ENCODE data around the gene DOK1.
"Not testable (repeated sequence)": the region's sequence is repeated elsewhere in the genome, so short reads cannot be mapped to it uniquely, and the experiment has no call there.

Gene DOK1

DNA sequence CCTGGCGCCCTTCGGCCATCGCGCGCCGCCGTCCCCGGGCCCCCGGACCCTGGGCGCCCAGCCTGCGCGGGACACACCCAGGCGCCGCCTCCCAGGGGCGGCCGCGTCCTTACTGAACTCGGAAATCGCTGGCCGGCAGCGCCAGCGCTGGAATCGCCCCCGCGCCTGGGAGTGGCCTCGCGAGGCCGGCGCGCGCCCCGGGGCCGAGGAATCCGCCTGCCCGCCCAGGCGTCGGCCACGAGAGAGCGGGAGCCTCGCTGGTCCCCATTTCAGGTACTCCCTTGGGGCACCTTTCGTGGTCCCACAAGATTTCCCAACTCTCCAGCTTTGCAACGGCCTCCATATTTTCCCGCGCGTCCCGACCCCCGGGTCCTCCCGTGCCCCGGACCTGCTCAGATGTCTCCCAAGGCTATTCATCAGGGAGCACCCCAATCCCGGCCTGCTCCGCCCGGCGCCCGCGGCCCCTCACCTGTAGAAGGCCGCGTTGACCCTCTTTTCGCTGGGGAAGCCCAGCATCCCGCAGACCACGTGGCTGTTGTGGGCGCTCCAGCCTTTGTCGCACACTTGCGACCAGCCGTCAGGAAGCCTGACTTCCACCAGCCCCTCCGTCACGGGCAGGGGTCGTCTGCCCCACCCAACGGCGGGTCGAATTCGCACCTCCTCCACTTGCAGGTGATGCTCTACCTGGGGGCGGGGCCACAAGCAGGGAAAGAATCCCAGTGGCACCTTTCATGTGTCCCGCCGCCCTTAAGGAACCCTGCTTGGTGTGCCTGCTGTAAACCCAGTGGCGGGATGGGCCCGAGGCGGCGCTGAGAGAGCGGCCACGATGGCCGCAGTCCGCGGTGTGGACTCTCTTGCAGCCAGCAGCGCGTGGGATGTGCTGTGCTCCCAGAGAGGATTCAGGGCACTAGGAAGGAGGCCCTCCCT, 5.4 kb upstream of the DOK1 start:
- no peak for DNase-seq

DNA sequence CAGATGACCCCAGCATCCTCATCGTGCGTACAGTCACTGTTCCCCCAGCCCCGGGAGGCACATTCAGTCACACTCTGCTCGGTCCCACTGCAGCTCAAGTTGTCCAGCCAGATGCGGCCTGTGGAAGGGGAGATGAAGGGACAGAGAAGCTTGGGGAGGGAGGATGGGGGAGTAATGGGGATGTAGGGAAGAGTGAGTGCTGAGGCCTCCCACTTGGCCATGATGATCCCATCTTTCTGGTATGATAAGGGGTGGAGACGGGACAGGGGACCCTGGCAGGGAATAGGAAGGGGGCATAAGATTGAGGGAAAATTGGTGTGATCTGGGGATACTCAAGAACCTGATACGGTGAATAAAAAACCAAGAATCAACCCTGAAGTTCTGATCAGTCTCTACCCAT, 4.3 kb upstream of the DOK1 start:
- no peak for DNase-seq

DNA sequence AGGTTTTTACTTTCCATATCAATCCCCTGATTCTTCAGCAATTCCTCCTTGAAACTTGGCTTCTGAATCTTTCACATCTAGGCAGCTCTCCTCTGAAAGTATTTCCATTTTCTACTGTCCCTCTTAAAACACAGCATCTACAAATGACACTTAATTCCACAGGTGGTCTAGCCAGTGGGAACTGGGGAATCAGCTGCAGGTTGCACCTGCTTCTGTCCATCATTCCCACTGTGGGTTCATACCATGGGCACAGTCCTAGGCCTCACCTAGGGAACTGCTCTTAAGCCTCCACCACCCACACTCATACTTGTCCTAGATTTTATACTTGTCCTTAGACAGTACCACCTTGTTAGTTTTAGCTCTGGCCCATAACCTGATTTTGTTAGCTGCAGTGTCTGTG, 3.0 kb upstream of the DOK1 start:
- DNase-seq = no peak

DNA sequence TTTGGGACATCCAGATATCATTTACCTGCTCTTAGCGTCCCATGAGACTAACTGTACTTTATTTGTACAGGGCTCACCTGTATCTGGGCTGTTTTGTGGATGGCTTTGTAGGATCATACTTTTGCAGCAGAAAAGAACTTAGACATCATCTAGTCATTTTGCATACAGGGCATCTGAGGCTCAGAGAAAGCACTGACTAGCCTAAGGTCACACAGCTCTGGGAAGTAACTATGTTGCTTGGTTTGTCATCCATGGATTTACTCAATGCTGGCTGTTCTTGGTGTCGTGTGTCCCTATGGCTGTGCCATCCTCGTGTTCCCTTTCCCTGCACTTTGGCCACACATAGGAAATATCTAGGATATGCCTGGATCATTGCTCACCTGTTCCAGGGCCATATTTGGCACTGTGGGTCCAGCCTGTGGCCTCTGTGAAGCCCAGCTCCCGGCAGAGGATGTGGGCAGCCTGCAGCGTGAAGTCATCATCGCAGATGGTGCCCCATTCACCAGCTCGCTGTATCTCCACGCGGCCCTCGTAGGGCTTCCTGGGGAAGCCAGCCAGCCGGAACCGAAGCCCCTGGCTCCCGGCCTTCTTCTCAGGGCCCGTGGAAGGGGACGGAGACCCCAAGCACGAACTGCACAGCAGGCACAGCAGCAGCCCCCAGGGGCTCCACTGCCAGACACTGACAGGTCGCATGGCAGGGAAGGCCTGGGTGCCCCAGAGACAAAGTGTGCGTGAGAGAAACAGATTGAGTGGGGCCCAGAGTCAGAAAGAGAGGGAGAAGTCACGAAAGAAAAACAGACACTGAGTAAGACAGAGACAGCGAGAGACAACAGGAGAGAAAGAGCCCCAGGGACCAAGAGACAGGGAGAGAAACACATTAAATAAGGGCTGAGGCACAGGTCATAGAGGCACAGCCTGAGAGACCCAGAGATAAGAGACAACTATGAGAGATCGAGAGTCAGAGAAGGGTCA, 2.3 kb upstream of the DOK1 start:
- no peak for DNase-seq

DNA sequence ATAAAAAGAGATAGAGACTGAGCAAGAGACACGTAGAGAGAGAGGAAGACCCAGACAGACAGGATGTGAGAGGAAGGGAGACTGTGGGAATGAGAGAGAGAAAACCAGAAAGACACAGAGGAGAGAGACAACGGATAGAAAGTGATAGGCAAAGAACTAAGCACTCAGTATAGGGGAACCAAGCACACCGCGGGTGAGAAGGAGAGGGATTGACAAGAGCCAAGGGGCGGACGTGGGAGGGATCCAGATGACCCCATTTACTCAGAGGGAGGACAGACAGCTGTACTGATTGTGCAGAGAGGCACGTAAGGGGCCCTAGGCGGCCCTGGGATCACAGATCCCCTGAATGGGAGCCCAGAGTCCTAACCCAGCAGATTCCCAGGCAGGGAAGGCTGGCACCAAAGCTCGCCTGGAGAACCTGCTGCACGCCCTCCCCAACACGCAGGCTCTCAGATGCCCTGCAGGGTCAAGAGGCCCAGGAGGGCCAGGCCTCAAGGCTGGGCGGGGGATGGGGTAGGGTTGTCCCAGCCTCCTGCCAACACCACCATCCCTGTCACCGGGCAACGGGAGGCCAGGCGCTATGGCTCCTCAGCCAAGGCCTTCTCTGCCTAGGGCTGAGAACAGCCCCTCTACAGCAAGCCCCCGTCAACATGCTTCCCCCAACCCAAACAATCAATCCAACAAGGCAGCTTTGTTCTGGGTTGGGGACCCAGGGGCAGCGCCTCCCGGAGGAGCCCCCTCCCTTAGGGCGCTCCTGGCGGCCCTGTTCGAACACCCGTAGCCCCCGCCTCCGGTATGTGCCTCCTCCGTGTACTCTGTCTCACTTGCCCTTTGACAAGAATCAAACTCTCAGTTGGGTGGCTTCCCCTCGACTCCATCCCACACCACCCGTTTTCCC, 1.4 kb upstream of the DOK1 start:
- no peak for DNase-seq

DNA sequence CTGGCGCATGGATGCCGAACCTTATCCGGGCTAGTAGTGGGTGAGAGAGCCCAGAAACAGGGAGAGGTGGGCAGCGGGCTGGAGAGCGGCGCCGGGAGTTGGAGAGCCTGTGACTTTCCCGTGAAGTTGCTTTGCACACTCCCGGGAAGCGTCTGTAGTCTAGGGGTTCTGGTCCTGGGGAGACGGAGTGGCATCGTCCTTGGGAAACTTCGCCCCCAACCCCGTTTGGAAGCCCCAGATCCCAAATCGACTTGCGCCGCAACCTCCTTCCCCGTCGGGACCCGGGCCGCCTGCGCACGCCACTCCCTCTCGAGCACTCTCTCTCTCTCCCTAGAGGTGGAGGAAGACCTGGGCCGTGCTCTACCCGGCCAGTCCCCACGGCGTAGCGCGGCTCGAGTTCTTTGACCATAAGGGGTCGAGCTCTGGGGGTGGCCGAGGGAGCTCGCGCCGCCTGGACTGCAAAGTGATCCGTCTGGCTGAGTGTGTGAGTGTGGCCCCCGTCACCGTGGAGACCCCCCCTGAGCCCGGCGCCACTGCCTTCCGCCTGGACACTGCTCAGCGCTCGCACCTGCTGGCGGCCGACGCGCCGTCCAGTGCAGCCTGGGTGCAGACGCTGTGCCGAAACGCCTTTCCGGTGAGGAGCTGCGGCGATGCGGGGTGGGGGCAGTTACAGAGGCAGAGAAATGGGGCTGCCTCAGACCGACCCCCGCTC, 456 bp downstream of the DOK1 start:
- DNase-seq = no peak

DNA sequence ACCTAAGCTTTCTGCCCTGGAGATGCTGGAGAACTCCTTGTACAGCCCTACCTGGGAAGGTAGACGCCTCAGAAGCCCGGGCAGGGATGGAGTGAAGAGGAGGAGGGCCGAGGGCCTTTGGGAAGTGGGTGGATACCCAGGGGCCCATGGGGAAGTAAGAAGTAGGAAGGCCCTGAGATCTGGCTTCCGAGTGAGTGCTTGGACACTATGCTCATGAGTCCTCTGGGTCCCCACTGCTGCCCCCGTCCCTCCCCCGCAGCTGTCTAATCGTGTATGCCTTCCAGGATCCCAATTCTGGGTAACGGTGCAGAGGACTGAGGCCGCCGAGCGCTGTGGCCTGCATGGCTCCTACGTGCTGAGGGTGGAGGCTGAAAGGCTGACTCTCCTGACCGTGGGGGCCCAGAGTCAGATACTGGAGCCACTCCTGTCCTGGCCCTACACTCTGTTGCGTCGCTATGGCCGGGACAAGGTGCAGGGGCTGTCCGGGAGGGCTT, 1.1 kb downstream of the DOK1 start:
- DNase-seq = no peak

DNA sequence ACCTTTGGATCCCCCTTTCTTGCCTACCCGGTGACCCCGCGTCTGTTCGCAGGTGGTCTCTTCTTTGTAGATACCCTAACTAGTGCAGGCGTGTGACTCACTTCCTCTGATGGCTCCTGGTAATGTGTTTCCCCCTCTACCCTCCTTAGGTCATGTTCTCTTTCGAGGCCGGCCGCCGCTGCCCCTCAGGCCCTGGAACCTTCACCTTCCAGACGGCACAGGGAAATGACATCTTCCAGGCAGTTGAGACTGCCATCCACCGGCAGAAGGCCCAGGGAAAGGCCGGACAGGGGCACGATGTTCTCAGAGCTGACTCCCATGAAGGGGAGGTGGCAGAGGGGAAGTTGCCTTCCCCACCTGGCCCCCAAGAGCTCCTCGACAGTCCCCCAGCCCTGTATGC, 1.6 kb downstream of the DOK1 start:
- DNase-seq = no peak

DNA sequence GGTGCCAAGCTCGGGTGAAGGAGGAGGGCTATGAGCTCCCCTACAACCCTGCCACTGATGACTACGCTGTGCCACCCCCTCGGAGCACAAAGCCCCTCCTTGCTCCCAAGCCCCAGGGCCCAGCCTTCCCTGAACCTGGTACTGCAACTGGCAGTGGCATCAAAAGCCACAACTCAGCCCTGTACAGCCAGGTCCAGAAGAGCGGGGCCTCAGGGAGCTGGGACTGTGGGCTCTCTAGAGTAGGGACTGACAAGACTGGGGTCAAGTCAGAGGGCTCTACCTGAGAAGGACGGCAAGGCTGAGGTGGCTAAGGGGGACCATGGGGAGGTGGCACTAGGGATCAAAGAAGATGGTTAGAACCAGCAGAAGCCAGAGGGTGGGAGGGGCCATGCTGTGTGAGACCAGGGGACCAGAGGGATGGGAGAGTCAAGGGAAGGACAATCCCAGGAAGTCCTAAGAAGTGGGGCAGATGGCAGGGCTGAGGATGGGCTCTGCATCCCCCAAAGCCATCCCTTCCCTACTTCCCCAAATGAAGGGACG, 2.4 kb downstream of the DOK1 start:
- DNase-seq = no peak

DNA sequence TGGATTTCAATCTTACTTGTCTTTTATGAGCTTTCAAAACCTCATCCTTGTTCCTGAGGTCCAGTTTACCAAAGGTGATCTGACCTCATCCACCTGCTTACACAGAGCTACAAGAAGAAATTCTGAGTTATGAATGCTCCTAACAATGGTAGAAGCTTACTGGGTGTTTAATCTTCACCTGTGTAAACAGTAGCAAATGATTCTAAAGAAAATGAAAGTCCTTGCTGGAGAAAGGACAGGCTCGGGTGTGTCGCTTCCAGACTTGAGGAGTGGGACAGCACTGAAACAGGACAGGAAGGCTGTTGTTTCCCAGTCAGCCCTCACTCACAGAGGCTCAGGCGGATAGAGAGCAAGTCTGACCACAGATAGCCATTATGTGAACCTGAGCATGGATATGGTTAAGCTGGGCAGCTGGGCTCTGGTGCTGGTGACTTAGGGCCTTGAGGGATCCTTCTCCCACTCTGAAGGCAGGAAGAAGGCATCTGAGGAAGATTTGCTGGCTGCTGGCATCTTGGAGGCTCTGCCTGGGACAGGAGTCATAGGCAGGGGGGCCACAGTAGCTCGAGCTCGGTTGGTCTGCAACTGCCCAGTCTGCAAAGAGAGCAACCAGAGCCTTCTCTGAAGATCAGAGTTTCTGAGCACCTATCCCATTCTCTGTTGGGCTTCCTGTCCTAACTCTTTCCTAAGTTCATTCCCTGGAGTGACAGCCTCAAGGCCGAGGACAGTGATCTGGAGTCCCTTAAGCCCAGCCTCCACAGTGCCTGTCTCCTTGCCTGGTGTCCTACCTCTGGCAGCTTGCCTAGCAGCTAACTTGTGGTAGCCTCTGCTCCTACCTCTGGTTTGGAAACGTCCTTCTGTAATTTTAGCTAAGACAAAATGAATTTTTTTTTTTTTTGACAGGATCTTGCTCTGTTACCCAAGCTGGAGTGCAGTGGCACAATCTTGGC, 4.0 kb downstream of the DOK1 start:
- DNase-seq = no peak

DNA sequence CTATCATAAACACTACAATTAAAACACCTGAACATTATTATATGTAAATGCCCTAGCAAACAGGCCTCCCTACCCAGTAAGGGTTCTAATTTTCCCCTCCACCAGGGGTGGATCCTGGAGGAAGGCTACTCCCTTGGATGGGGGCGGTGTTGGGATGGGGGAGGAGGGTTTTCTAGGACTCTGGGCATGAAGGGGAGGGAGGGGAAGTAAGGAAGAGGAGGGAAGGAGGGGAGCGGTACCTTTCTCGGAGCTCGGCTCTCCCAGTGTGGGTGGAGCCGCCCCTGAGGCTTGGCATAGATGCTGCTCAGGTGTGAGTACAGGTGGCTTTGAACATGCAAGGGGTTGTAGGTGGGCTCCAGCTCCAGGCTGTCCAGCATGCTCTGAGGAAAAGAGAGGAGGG, 5.4 kb downstream of the DOK1 start:
- no peak for DNase-seq

DNA sequence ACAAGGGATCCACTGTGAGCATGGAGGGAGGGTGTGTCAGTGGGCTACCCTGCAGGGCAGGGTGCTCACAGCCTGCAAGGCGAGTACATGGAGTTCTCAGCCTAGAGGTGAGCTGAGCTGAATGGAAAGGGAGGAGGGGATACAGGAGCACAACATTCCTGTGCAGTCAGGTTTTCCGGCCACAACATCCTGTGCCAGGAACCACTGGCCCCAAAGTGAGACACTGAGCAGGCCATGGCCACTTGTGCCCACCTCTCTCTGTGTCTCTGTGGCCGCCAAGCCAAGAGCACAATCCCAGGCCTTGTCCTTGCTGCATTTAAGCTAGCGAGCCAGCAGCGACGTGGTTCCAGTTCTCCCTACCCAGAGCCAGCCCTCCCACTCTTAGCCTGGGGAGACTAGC, 6.1 kb downstream of the DOK1 start:
- no peak for DNase-seq

DNA sequence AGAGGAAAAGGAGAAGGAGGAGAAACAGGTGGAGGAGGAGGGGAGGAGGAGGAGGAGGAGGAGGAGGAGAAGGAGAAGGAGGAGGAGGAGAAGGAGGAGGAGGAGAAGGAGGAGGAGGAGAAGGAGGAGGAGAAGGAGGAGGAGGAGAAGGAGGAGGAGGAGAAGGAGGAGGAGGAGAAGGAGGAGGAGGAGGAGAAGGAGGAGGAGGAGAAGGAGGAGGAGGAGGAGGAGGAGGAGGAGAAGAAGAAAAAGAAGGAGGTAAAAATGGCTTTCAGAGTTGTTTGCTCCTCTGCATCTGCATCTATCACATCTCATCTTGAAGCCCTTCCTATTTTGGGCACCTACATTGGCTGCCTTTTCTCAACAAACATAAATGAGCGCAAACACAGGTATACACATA, 6.5 kb downstream of the DOK1 start:
- DNase-seq = not testable (repeated sequence)

DNA sequence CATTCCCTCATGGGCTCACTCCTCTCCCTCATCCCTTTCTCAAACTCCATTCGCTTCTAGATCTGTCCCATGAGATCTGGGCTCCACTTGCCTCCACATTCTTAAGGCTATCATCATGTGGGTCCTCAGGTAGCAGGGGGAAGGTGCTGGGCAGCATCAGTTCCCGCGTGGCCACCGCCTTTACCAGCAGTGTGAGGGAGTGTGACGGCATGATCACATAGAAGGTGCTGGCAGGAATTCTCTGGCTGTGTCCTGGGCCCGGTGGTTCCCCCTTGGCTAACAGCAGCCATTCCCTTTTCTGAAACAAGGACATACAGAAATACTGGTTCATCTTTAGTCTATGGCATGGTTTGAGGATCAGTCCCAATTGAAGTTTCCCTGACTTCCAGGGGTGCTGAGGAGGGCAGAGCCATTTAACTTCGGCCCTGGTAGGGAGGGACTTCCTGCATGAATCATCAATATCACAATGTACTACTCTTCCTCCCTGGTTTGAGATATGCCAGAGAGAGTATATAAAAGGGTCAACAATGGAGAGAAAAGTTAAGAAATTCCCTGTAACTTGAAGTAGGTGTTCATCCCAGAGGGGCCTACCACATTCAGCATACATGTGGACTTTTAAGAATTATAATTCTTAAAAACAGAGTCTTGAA, 7.7 kb downstream of the DOK1 start:
- DNase-seq = no peak

DNA sequence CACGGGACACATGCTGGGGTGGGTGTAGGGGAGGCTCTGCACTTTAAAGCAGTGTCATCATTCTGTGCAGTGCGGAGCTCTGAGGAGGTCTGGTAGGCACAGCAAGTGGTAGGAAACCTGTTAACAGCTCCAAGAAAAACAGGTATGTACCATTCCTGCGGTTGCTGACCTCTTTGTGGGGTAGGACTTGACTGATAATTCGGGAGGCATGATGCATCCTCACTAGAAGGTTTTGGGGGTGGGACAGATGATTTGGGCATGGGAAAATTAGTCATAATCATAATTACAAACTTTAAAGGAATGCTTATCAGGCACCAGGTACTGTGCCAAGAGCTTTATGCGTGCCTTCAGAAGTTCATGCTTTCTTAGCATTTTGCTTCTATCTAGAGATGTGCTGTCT, 9.7 kb downstream of the DOK1 start:
- no peak for DNase-seq

DNA sequence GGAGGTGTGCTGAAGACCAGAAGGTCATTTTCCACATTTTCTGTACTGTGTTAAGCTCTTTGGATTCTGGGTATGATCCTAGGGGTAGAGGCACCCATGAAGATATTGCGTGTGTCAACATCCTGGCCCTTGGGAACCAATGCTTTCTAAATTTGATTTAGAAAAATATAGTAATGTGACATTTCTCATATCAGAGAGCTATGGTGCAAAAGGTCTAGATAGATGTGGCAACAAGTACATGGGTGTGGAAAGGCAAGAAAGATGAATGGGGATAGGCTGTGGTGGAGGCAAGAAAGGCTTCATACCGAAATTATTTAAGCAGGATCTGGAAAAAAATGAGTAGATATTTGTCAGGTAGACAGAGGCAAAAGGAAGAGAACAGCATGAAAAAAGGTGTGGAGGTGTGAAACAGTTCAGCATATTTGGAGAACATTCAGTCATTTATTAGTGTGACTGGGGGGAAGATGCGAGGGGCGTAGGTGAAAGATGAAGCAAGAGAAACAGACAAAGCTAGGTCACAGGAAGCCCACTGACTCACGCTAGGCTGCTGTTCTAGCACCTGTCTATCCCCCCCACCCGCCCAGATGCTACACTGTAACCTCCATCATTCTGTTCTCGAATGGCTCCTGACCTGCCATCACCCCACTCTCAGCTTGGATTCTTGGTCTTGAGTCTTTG, 11.7 kb downstream of the DOK1 start:
- no peak for DNase-seq

DNA sequence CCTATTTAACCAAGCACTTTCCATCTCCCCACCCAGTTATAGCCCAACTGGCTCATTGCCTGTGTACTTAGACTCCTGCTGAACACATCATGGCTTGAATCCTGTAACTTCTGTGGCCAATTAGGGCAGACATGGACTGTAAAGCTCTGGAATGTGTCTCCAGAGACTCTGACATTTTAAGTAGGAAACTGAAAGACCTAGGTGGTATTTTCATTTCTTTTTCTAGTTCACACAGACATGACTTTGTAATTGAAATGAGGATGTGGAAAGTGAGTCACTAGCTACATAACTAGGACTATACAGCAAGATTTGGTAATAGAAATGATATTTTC, 12.2 kb downstream of the DOK1 start:
- DNase-seq = no peak

DNA sequence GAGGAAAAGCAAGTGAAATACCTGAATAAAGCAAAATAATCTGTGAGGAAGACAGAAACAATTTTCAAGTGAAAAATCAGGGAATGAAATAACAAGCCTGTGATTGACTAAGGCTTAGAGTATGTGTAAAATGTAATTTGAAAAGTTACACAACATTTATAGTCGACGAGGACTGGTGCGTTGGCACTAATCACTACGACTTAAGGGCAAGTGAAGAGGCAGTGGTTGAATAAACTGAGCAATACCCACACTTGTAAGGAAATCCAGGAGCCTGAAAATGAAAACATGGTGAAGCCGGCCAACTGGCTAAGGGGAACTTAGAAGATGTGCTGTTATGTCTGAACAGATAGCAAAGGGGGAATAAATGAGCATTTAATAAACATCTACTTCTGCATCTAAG, 13.4 kb downstream of the DOK1 start:
- DNase-seq = no peak

DNA sequence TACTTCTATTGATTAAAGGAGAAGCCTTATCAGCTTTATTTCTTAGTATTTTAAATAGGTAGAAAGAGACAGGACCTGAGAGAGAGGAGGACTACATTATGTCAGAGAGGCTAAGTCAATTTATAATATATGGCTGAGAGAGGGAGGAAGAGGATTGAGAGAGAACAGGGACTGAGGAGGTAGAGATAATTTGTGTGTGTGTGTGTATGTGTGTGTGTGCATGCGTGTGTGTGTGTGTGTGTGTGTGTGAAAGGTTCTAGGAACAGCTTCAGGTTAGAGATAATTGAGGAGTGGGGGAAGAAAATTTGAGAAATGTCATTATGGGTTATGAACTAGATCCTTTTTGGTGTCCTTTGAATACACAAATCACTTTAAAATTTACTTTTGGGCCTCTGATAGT, 15.2 kb downstream of the DOK1 start:
- DNase-seq = no peak

DNA sequence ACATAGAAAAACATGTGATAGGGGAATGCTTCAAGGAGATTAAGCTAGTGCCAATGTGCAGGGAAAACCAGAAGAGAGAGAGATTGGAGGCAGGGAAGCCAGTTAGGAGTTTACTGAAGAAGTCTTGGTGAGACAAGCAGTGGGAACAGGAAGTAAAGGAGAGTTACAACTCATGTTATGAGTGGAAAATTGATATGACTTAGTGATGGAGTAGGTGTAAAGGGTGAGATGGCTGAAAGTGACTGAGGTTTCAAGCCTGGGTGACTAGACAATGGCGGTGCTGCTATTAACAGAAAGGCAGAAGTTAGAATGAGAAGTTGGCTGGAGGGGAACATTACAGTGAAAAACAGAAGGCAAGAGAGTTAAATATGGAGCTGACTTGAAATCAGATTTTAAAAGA, 16.5 kb downstream of the DOK1 start:
- DNase-seq = no peak
